HUES64 (cell line): ENCODE data around the gene ALOX5AP.
A peak's percentile ranks its signal among the peaks of the same experiment; 100 is the strongest.

Experiments used
- H3K27ac ChIP-seq: 2 replicates; pipeline ENCODE4 v1.7.0; 2013; ENCODE audit warnings: low read depth, low read length, inconsistent platforms
- H3K27me3 ChIP-seq: 2 replicates; pipeline ENCODE4 v1.6.1; 2013; ENCODE audit warnings: mild to moderate bottlenecking, low read length; ENCODE audit not compliant: insufficient read depth
- H3K36me3 ChIP-seq: 2 replicates; pipeline ENCODE4 v1.6.1; 2013; ENCODE audit warnings: mild to moderate bottlenecking, low read length; ENCODE audit not compliant: insufficient read depth
- H3K4me1 ChIP-seq: 2 replicates; pipeline ENCODE4 v1.6.1; 2013; ENCODE audit warnings: mild to moderate bottlenecking, low read length, moderate library complexity; ENCODE audit not compliant: insufficient read depth
- H3K4me3 ChIP-seq: 2 replicates; pipeline ENCODE4 v1.5.1; 2013; ENCODE audit warnings: mild to moderate bottlenecking, low read length, moderate library complexity
- H3K9ac ChIP-seq: 2 replicates; pipeline ENCODE4 v1.6.1; 2013; ENCODE audit warnings: mild to moderate bottlenecking, low read depth, low read length
- H3K9me3 ChIP-seq: 2 replicates; pipeline ENCODE4 v1.6.1; 2013; ENCODE audit warnings: low read depth, low read length; ENCODE audit not compliant: insufficient read depth
- WGBS: fragments of 150-250, 120-280 bp; methylation state at CpG from one replicate; pipeline ENCODE4 v1.1.7; 2013; ENCODE audit warnings: missing lambda C conversion rate; 5-methylcytosine and 5-hydroxymethylcytosine counted together

ALOX5AP gene

DNA sequence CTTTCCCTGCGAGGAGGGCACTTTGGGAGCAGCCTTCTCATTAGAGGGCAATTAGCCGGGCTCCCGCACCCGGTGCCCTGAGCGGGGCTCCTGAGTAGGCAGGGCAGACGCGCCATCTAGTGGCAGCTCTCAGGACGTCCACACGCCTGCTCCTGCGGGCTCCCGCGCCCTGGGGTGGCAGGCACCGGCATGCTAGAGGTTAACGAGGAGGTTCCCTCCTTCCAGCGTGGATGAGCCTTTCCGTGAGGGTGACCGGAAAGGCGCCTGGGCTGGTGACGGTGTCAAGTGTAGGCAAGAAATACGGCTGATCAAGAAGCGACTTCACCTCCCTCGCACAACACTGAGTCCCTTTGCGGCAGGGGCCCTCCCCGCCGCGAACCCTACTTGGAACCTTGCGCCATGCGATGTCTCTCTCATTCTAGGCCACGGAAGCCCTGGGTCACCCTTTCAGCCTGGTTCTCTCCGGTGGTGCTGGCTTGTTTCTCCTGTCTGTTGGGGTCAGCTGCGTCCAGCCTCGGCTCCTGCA lies 67.7 kb downstream of the ALOX5AP start:
- peak overlapping the region; percentile 36 for H3K4me3 ChIP-seq
- WGBS = 31% methylated on average over 32 of the region's 32 CpGs

DNA sequence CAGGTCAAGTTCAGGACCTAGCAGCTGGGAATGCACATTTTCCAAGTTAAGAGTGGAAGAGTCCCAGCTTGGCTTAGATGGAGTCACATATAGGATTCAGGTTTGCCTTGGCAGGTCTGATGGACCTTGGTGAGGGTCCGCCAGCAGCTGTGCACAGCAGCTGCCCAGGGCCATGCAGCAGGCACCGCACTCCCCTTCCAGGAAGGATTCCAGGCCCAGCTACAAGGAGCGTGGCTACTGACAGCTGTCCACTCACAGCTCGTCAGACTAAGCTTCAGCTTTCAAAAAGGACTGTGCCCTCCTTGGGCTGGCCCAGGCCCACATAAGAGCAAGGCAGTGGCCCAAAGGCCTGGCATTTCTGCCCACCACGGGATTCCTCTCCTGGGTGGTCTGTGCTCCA lies 68.4 kb downstream of the ALOX5AP start:
- H3K4me1 ChIP-seq = peaks cover 8% of the 10 kb centered on the region; the same call in 1 of the 2 replicates
- WGBS = 89% methylated on average over 5 of the region's 5 CpGs
- no peak overlapping the region for H3K27ac ChIP-seq
- peaks cover 8% of the 10 kb centered on the region; the same call in 1 of the 2 replicates for H3K27me3 ChIP-seq
- no peak overlapping the region for H3K4me3 ChIP-seq
- no peaks in the 10 kb centered on the region for H3K9me3 ChIP-seq
- no peaks in the 10 kb centered on the region for H3K36me3 ChIP-seq
- H3K9ac ChIP-seq = no peak overlapping the region

More for the DNA sequence above, 67.7 kb downstream of the ALOX5AP start:
- H3K9me3 ChIP-seq = no peaks in the 10 kb centered on the region
- no peak overlapping the region for H3K27ac ChIP-seq
- peaks cover 8% of the 10 kb centered on the region; the same call in 1 of the 2 replicates for H3K4me1 ChIP-seq
- no peaks in the 10 kb centered on the region for H3K36me3 ChIP-seq
- H3K27me3 ChIP-seq = peaks cover 8% of the 10 kb centered on the region; the same call in 1 of the 2 replicates
- H3K9ac ChIP-seq = no peak overlapping the region

- H3K27ac ChIP-seq = no peak overlapping the region
- WGBS = 88% methylated on average over 5 of the region's 5 CpGs
- H3K4me3 ChIP-seq = no peak overlapping the region
- H3K27me3 ChIP-seq = peaks cover 8% of the 10 kb centered on the region; the same call in 1 of the 2 replicates
- H3K9me3 ChIP-seq = no peaks in the 10 kb centered on the region
- H3K36me3 ChIP-seq = no peaks in the 10 kb centered on the region
- no peak overlapping the region for H3K9ac ChIP-seq
- H3K4me1 ChIP-seq = peaks cover 2% of the 10 kb centered on the region; the same call in 1 of the 2 replicates
Measured at GRCh38 chr13:30804474-30804873, 69.1 kb downstream of the ALOX5AP start.

DNA sequence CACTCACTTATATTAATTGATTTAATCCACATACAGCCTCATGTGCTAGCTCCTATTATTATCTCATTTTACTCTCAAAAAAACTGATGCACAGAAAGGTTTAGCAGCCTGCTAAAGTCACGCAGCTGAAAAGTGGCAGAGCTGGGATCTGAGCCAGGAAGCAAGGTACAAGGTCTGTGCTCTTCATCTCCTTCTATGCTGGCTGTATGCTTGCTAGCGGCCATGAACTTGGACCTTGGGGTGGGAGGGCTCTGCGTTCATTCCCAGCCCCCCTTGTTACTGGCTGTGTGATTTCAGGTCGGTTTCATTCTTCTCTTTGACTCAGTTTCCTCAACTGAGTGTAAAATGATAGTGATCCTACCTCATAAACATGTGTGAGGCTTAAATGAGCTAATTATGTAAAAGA lies 69.8 kb downstream of the ALOX5AP start:
- WGBS = 97% methylated on average over 3 of the region's 4 CpGs

GRCh38 chr13:30805603-30806011 lies 70.3 kb downstream of the ALOX5AP start:
- H3K36me3 ChIP-seq = no peaks in the 10 kb centered on the region
- H3K9me3 ChIP-seq = no peaks in the 10 kb centered on the region
- 77% methylated on average over 7 of the region's 7 CpGs for WGBS
- H3K4me3 ChIP-seq = no peak overlapping the region
- H3K9ac ChIP-seq = no peak overlapping the region
- no peak overlapping the region for H3K27ac ChIP-seq
- peaks cover 8% of the 10 kb centered on the region; the same call in 1 of the 2 replicates for H3K27me3 ChIP-seq
- H3K4me1 ChIP-seq = no peaks in the 10 kb centered on the region

More for the DNA sequence above, 69.8 kb downstream of the ALOX5AP start:
- no peak overlapping the region for H3K4me3 ChIP-seq
- no peaks in the 10 kb centered on the region for H3K36me3 ChIP-seq
- no peaks in the 10 kb centered on the region for H3K4me1 ChIP-seq
- H3K9ac ChIP-seq = no peak overlapping the region
- H3K9me3 ChIP-seq = no peaks in the 10 kb centered on the region
- H3K27ac ChIP-seq = no peak overlapping the region
- H3K27me3 ChIP-seq = peaks cover 8% of the 10 kb centered on the region; the same call in 1 of the 2 replicates

GRCh38 chr13:30806784-30807183 lies 71.4 kb downstream of the ALOX5AP start:
- H3K4me1 ChIP-seq = no peaks in the 10 kb centered on the region
- no peak overlapping the region for H3K27ac ChIP-seq
- no peak overlapping the region for H3K4me3 ChIP-seq
- WGBS = 91% methylated on average over 2 of the region's 3 CpGs
- H3K36me3 ChIP-seq = no peaks in the 10 kb centered on the region
- H3K9me3 ChIP-seq = no peaks in the 10 kb centered on the region
- no peak overlapping the region for H3K9ac ChIP-seq
- H3K27me3 ChIP-seq = peaks cover 8% of the 10 kb centered on the region; the same call in 1 of the 2 replicates

- no peaks in the 10 kb centered on the region for H3K4me1 ChIP-seq
- H3K9ac ChIP-seq = no peak overlapping the region
- peaks cover 8% of the 10 kb centered on the region; the same call in 1 of the 2 replicates for H3K27me3 ChIP-seq
- 93% methylated on average over 4 of the region's 4 CpGs for WGBS
- H3K36me3 ChIP-seq = no peaks in the 10 kb centered on the region
- H3K9me3 ChIP-seq = no peaks in the 10 kb centered on the region
- H3K4me3 ChIP-seq = no peak overlapping the region
- H3K27ac ChIP-seq = no peak overlapping the region
Measured at GRCh38 chr13:30807392-30807791, 72.0 kb downstream of the ALOX5AP start.

DNA sequence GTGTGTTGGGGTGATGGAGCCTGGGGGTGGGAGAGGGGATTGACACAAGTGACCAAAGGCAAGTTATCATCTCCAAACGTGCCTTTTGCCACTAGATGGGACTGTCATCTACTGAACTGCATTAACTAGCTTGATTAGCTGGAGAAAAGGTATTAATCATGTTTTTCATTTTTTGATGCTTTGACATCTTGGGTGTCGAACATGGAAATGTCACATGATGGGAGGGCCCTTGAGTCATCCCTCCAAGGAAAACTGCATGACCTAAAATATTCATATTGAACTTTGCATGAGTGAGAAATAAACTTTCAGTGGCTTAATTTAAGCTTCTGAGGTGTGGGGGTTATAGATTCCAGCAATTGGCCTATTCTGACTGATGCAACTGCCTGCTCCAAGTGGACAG lies 73.3 kb downstream of the ALOX5AP start:
- Histone ChIP-seq H3K36me3 (no peaks in the 10 kb centered on the region), H3K27ac (no peak overlapping the region), H3K27me3 (0 out of 2 replicates have a peak, but pooled peaks cover 2% of the 10 kb centered on the region), H3K9me3 (no peaks in the 10 kb centered on the region), H3K4me3 (no peak overlapping the region), H3K4me1 (no peaks in the 10 kb centered on the region), H3K9ac (no peak overlapping the region)
- 88% methylated on average over 2 of the region's 2 CpGs for WGBS

GRCh38 chr13:30809787-30810186 lies 74.4 kb downstream of the ALOX5AP start:
- H3K27ac ChIP-seq = no peak overlapping the region
- H3K9me3 ChIP-seq = no peaks in the 10 kb centered on the region
- no peaks in the 10 kb centered on the region for H3K36me3 ChIP-seq
- no peak overlapping the region for H3K4me3 ChIP-seq
- H3K4me1 ChIP-seq = no peaks in the 10 kb centered on the region
- H3K27me3 ChIP-seq = no peaks in the 10 kb centered on the region
- 94% methylated on average over 2 of the region's 2 CpGs for WGBS
- H3K9ac ChIP-seq = no peak overlapping the region

DNA sequence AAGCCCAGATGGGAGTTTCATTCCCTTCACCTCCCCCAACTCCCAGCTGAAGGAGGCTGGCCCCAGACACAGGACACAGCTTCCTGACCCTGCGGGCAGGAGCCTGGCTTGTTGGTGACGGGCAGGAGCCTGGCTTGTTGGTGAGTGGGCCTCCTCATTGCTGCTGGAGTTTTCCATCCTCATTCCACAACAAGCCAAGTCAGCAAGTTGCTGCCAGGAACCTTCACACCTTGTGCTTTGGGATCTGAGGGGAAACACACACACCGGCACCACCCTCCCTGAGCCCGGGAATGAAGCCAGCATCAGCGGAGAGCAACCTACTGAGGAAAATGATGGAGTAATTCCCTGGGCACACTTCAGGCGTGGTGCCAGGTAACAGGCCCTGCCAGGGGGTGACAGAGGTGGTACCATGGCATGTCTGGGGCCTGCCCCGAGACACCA lies 74.9 kb downstream of the ALOX5AP start:
- Histone ChIP-seq H3K9me3 (no peaks in the 10 kb centered on the region), H3K4me3 (no peak overlapping the region), H3K27ac (no peak overlapping the region), H3K4me1 (no peaks in the 10 kb centered on the region), H3K9ac (no peak overlapping the region), H3K36me3 (no peaks in the 10 kb centered on the region), H3K27me3 (no peaks in the 10 kb centered on the region)
- 92% methylated on average over 7 of the region's 7 CpGs for WGBS

- Histone ChIP-seq H3K27ac (no peak overlapping the region), H3K36me3 (no peaks in the 10 kb centered on the region), H3K9ac (no peak overlapping the region), H3K9me3 (no peaks in the 10 kb centered on the region), H3K27me3 (no peaks in the 10 kb centered on the region), H3K4me3 (no peak overlapping the region), H3K4me1 (no peaks in the 10 kb centered on the region)
- WGBS = 93% methylated on average over 11 of the region's 11 CpGs
Measured at GRCh38 chr13:30810801-30811200, 75.5 kb downstream of the ALOX5AP start.
